GM19035 (cell line): Measurements from ENCODE around the gene NOXA1.

Experiments used
- ATAC-seq: cut with Tn5 transposase; IDR thresholded peaks from one replicate; pipeline ENCODE4 v1.9.1; 2021; ENCODE audit not compliant: unreplicated experiment

NOXA1 gene

DNA sequence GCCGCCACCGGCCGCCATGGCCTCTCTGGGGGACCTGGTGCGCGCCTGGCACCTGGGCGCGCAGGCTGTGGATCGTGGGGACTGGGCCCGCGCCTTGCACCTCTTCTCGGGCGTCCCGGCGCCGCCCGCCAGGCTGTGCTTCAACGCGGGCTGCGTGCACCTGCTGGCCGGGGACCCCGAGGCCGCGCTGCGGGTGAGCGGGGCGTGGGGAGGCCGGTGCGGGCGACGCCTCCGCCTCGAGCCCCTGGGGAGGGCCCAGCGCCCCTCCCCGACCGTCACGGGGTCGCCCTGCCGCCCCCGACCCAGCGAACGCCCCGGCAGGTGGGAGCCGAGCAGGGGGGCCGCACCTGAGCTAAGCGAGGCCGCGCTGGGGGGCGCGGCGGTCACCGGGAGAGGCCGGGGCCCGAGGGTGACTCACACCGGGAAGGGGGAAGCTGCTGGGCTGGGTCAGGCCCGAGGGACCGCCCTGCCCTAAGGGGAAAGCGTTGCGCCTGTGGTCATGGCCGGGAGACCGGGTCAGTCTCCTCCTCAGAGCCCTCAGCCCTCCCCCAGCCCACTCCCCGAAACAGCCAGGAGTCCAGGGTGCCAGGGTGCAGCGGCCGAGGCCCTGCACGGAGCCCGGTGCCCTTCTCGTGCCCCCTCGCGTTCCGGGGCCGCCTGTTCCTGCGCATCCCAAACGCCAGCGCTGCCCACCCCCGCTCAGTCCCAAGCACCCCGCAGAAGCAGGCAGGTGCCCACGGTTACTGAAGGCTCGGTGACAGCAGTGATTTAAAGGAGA lies 510 bp downstream of the NOXA1 start:
- ATAC-seq = peak; percentile 36

DNA sequence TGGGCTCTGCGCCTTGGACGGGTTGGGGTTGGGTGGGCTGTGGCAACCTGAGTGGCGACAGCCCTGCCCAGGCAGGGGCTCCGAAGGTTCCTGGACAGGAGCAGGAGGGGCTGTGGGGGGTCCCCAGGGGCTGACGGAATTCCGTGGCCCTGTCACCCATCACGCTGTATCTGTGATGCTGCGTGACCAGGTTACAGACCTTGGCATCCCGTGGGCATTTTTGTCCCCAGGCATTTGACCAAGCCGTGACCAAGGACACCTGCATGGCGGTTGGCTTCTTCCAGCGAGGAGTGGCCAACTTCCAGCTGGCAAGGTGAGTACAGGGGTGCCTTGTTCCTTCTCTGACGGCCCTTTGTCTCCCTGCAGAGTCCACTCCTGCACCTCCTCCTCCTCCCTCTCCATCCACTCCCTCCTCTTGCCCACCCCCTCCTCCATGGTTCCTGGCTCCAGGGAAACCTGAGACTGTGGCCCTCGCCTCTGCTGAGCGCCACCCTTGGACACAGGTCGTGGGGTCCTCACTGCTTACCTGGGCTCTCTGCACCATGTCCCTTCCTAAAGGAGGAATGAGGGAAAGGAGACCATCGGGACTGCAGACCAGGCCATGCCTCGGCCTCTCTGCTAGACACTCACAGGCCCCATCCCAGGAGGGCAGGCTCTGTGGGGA lies 3.0 kb downstream of the NOXA1 start:
- ATAC-seq = no peak

DNA sequence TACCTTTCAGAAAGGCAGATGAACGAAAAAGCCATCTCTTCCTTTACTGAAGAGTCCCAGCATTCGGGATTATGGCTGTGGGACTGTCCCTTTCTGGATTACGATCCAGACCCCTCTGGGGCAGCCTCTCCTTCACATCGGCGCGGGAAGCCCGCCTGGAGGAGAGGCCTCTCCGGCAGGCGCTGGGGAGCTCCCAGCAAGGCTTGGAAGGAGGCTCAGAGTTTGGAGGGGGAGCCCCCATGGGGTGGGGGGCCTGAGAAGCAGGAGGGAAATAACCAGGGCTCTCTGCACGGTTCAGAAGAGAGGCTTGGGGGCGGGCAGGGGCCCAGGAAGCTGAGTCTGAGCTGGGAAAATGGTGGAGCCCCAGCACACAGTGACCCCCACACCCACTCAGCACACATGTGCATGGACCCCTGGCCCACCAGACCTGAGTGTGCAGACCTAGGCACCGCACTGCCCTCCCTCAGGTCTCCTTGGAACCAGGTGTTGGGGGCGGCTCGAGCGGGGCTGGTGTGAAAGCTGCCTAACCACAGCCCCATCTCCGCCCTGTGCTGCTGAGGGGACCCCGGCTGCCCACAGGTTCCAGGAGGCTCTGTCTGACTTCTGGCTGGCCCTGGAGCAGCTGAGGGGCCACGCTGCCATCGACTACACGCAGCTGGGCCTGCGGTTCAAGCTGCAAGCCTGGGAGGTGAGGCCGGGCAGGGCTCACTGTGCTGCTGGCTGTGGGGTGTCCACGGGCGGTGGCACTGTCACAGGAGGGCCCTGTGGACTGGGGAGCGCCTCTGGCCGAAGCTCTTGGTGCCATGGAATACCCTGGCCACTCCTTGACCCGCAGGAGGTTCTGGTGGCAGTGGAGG lies 4.5 kb downstream of the NOXA1 start:
- ATAC-seq = no peak

DNA sequence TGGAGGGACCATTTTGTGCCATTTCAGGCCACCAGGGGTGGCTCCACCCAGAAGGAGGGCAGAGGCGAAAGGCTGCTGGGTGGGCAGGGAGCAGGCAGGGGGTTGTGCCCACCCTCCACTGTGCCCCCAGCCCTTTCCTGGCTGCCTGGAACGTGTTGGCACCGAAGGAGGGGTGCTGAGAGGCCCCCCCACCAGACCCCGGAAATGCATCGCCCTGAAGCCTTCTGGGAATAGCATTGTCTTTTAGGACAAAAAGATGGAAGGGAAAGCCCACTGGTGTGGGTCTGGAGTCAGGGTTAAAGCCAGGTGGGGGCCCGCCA lies 5.1 kb downstream of the NOXA1 start:
- no peak for ATAC-seq

DNA sequence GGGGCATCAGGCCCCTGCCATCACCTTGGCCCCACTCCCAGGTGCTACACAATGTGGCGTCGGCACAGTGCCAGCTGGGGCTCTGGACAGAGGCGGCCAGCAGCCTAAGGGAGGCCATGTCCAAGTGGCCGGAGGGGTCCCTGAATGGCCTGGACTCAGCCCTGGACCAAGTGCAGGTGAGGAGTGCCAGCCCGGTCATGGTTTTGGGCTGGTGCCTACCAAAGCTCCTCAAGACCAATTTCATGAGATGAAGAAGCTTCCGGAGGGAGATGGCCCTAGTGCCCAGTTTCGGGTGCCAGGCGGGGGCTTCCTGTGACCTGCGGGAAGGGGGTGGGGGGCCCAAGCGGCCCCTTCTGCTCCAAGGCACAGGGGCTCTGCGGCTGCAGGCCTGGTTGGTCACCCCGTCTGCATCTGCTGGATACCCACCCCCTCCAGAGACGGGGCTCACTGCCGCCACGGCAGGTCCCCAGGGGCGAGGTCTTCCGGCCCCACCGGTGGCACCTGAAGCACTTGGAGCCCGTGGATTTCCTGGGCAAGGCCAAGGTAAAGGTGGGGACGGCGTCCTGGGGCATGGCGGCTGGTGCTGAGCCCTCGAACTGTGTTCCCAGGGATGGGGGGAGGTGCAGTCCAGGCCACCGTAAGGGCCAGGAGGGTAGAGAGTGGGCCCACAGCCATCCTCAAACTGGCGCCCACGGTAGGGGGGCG lies 5.8 kb downstream of the NOXA1 start:
- no peak for ATAC-seq

DNA sequence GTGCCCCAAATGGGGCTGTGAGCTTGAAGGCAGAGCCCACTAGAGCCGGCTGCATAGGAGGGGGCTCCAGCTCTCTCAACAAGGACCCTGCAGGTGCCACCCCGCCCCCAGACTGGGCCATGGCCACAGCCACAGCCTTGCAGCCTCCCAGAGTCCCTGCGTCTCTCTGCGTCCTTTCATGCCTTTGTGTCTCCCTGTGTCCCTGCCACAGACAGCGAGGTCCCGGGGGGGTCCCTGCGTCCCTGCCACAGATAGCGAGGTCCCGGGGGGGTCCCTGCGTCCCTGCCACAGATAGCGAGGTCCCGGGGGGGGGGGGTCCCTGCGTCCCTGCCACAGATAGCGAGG lies 6.3 kb downstream of the NOXA1 start:
- ATAC-seq = no peak

DNA sequence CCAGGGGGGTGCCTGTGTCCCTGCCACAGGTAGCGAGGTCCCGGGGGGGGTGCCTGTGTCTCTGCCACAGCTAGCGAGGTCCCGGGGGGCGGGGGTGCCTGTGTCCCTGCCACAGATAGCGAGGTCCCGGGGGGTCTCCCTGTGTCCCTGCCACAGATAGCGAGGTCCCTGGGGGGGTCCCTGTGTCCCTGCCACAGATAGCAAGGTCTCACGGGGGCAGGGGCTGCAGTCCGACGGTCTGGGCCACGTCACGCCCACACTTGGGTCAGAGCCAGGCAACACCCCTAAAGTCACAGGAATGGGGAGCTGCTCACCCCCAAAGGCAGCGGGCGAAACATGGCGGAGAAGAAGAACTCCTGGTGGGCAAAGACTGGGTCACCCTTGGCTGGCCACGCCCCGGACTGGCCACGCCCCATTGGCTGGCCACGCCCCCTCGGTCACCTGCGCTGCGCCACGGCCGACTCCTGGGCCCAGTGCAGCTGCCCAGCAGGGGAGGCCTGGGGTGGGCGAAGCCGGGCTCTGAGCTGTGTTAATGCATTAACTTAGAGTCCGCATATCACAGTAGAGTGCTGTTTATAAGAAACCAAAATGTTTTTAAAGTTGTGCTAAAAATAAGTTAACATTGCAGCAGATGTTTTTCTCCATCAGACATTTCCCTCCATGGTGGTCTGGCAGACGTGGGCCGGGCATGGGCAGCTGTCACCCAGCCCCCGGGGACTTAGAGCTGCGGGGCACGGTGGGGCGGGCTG lies 7.0 kb downstream of the NOXA1 start:
- ATAC-seq = no peak

DNA sequence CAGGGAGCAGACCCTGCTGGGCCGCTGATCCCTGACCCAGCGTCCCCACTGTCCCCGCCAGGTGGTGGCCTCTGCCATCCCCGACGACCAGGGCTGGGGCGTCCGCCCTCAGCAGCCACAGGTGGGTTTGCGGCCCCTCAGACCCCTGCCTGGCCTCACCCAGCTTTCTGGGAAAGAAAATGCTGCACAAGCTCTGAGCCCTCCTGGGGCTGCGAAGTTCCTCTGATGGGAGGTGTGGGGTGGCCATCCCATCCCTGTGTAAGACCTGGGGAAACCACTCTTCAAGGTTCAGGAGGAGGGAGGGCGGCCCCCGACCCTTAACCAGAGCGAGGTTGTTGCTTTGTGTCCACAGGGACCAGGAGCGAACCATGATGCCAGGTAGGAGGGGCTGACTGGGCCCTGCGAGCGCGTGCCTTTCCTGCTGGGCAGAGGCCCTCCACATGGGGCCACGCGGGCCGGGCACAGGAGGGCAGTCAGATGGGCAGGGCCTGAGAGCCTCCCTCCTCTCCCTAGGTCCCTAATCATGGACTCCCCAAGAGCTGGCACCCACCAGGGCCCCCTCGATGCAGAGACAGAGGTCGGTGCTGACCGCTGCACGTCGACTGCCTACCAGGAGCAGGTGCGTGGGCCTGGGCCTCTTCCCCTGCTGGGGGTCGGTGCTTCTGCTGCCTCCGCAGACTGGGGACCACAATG lies 7.7 kb downstream of the NOXA1 start:
- ATAC-seq = no peak

DNA sequence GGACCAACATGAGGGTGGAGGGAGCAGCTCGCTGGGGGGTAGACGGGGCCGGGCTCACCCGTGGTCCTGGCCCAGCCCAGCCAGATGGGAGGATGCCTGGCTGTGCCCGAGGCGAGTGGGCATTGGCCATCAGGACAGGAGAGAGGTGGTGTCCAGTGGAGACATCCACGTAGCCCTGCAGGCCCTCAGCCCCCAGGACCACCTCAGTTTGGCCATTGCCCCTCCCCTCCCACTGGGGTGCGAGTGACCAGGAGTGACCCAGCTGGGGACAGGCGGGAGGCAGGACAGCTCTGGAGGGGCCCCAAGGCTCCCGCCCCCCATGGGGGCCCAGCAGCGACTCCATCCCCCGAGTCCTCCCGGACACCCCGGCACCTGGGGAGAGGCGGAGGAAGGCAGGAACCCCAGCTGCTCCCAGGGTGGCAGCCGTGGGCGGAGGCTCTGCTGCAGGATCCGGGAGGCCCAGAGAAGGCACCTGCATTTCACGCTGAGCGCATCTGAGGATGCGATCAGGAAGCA lies 8.3 kb downstream of the NOXA1 start:
- no peak for ATAC-seq

DNA sequence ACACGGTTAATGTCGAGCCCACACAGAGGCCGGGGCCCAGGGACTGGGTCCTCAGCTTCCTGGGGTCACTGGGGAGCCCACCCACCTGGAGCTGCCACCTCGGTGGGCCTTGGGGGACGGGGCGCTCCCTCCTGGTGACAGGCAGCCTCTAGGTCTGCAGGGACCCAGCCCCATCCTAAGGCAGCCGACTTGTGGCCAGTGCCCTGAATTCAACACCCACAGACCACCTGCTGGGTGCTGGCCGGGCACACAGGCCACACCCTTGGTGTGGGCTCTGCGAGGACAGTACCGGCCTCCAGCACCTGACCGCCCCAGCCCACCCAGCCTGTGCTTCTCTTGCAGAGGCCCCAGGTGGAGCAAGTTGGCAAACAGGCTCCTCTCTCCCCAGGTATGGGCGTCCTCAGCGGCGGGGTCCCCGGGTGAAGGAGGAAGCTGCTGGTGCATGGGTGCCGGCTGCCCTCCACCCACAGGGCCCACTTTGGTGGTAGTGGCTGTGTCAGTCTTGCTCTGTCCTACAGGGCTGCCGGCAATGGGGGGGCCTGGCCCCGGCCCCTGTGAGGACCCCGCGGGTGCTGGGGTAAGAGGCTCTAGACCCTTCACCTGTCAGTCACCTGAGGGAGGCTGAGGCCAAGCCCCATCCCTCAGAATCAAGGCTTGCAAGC lies 9.6 kb downstream of the NOXA1 start:
- no peak for ATAC-seq

DNA sequence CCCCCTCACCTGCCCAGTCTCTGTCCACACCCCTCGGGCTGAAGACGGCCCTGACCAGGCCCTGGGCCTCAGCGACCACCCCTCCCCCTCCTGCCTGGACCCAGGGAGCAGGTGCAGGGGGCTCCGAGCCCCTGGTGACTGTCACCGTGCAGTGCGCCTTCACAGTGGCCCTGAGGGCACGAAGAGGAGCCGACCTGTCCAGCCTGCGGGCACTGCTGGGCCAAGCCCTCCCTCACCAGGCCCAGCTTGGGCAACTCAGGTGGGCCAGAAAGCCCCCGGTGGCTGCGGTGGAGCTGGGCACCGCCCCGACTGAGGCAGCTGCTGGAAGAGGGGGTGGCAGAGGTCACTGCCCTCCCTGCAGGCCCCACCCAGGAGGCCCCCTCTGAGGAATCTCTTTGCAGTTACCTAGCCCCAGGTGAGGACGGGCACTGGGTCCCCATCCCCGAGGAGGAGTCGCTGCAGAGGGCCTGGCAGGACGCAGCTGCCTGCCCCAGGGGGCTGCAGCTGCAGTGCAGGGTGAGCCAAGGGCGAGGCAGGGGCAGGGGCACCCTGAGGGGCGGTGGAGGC lies 10.2 kb downstream of the NOXA1 start:
- ATAC-seq = no peak

DNA sequence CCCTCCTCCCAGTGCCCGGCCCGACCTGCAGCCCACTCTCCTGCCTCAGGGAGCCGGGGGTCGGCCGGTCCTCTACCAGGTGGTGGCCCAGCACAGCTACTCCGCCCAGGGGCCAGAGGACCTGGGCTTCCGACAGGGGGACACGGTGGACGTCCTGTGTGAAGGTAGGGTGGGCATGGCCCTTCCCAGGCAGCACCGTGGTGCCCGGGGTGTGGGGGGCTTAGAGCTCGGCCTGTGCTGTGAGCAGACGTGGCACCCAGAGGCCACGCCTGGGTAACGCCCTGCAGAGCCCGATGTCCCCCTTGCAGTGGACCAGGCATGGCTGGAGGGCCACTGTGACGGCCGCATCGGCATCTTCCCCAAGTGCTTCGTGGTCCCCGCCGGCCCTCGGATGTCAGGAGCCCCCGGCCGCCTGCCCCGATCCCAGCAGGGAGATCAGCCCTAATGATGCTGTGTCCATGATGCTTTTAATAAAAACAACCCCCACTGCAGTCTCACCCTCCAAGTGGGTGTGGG lies 10.8 kb downstream of the NOXA1 start:
- ATAC-seq = no peak

DNA sequence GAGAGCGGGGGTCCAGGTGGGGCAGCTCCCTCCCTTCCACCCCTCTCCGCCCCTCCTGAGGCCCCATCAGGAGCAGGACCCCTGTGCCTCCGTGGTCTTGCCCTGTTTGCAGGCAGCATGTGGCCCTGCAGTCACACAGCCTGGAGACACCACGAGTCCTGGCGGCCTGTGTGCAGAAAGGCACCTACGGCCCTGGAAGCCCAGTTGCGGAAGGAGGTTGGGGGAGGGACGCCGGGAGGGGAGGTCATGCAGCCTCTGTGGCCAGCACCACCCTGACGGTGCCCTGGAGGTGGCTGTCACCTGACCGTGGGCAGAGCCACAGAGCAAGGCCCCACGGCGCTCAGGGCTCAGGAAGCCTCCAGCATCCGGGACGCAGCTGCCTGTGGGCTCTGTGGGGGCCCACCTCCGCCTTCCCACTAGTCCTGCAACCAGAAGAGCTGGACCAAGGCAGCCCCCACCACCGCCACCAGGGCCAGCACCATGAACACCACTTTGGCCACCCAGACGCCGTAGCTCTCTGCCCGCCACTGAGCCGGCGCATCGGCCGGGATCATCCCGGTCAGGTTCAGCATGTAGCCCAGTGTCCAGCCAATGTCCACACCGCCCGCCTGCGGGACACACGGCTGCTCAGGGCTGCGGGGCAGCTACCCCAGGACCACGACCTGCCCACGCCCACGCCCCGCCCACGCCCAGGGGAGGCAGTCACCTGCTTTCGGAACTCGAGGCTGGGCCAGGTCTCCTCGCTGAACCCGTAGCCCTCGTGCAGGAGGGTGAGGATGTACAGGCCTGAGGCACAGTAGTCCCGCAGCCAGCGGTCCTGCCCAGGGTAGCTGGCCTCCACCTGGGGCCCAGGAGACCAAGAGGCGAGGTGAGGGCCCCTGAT lies 11.5 kb downstream of the NOXA1 start:
- ATAC-seq = no peak

DNA sequence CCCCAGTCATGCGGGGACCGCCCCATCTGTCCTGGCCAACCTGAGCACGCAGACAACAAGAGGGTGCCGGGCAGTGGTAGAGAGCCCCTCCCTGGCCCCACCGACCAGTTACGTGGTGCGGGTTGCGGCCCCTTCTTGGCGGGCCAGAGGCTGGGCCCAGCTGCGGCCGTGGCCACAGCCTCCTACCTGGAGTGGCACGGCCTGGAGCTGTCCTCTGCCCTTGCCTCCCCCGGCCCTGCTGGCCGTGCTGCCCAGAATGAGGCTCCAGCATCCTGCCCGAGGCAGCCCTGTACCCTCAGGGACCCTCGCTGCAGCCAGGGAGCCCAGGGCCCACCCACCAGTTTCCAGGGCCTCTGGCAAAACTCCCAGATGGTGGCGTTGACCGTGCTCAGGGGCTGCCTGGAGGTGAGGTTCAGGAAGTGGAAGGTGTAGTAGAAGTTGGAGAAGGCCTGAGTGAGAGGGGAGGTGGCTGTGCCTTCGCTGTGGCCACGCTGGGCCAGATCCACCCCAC lies 12.2 kb downstream of the NOXA1 start:
- ATAC-seq = no peak

DNA sequence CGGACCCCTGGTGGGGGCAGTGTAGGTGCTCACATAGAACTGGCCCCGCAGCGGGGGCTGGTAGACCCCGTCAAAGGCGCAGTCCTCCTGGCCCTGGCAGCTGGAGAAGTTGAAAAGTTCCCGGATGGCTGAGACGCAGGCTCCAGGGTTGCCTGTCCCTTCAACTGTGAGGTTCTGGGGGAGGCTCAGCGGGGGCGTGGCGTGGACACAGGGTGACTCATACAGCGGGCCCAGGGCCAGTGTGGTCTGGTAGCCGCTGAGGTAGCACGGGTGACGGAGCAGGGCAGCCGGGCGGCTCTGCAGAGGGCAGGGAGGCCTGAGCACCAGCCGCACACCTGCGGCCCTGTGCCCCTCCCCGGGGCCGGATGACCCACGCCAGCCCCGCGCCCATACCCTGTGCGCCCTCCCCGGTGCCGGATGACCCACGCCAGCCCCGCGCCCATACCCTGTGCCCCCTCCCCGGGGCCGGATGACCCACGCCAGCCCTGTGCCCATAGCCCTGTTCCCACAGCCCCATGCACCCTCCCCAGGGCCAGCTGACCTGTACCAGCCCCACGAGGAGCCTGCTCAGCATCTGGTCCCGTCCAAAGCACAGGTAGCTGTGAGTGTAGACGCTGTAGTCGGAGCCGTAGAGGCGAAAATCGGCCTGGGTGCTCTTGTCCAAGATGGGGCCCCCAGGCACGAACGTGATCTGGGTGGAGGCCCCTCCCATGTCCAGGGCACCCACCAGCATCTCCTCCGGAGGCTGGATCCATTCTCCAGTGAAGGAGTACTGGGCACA lies 13.0 kb downstream of the NOXA1 start:
- no peak for ATAC-seq

DNA sequence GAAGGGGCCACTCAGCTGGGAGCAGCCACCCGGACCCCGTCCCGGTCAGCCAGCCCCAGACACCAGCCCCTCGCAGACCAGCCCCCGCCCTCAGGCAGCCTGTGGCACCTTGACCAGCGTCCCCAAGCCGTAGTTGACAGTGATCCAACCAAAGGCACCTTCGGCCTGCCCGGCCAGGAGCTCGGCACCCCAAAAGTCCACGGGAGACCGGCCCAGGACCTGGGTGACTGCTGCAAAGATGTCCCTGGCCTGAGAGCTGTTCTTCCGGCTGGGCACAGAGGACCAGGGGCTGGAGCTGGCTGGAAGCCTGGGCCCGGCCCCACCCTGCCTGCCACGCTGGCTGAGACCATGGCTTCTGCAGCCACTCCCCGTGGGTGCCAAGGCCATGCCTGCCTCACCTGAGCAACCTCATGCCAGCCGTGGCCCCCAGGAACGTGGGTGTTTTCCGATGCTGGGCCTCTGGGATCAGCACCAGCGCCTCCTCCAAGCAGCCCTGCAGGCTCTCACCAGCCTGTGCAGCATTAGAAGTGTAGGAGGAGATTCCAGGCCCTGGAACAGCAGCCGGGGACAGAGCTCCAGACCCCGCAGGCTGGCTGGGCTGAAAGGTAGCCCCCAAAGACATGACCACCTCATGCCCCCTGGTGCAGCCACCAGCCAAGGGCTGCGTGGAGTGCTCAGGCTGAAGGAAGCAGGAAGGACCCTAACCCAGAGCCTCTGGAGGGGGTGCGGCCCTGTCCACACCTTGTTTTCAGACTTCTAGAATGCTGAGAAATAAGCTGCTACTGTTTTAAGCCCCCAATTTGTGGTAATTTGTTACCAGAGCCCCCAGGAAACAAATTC lies 13.8 kb downstream of the NOXA1 start:
- no peak for ATAC-seq
